Endothelial cell of umbilical vein (primary cell): ENCODE results near the gene NMNAT3. TPM values are rescaled to one million over a fixed set of nuclear protein-coding genes. Genes with fewer than 3 reads are reported as not detected.

ENCODE experiments used
- BruUV-seq: library from RNA; stranded (reverse); fragments of 400-500 nt; replicated peaks from 2 replicates; lab custom pipeline; 2021; lab: Mats Ljungman, UMichigan
- CTCF ChIA-PET: fragments of 300-600, 350-600 bp; sonication (Branson Sonifier 250); formaldehyde crosslinking; loops from one replicate; lab custom pipeline; 2021; ENCODE audit warnings: antibody characterized with exemption, inconsistent platforms; lab: Charles Lee
- POLR2A ChIA-PET: fragments of 300-600, 350-600 bp; sonication (Branson Sonifier 250); formaldehyde crosslinking; loops from one replicate; lab custom pipeline; 2021; ENCODE audit warnings: antibody characterized with exemption, inconsistent platforms; lab: Charles Lee
- DNase-seq: peaks from one replicate; pipeline ENCODE4 v3.0.0-alpha.2; 2011; ENCODE audit warnings: low read depth, low spot score
- FAIRE-seq: peaks from 2 replicates; lab custom pipeline; 2011; peaks lifted over from hg19 to GRCh38; lab: Jason Lieb, UNC
- H2AFZ ChIP-seq: 2 replicates; pipeline ENCODE4 v1.6.0; 2012; ENCODE audit warnings: low read depth, low read length, control low read depth, inconsistent platforms
- H3K27ac ChIP-seq: 2 replicates; pipeline ENCODE4 v1.5.1; 2011; ENCODE audit warnings: low read depth, mild to moderate bottlenecking, control low read depth, low read length, moderate library complexity; ENCODE audit not compliant: insufficient read depth
- H3K27me3 ChIP-seq, 2 experiments: 2 replicates each; pipeline versions ENCODE4 v1.6.0 to v1.6.1; 2011; ENCODE audit warnings: low read length in 2 of 2, mixed read lengths in 1 of 2; ENCODE audit not compliant: control insufficient read depth in 2 of 2, insufficient read depth in 2 of 2
- H3K36me3 ChIP-seq, 2 experiments: 2 replicates in 1 of 2; 3 replicates in 1 of 2; pipeline ENCODE4 v1.5.1; 2011; ENCODE audit warnings: low read length in 2 of 2, mild to moderate bottlenecking in 1 of 2, moderate library complexity in 1 of 2; ENCODE audit not compliant: control insufficient read depth in 2 of 2, insufficient read depth in 2 of 2; ENCODE audit errors: extremely low read depth in 1 of 2
- H3K4me1 ChIP-seq: 3 replicates; pipeline ENCODE4 v1.5.1; 2011; ENCODE audit warnings: mild to moderate bottlenecking, low read length; ENCODE audit not compliant: control insufficient read depth, insufficient read depth; ENCODE audit errors: extremely low read depth
- H3K4me2 ChIP-seq: 2 replicates; pipeline ENCODE4 v1.6.1; 2011; ENCODE audit warnings: low read length, control low read depth, mixed read lengths; ENCODE audit not compliant: insufficient read depth
- H3K4me3 ChIP-seq, 3 experiments: fragments of 200-600 bp in 1 of 3; sonication (generic), shearing (Covaris generic) in 1 of 3; replicated peaks in 1 of 3; 2 replicates each; pipeline ENCODE4 v1.5.1; 2011 to 2016; ENCODE audit warnings: control low read depth in 3 of 3, low read length in 3 of 3, mild to moderate bottlenecking in 2 of 3, inconsistent platforms in 1 of 3, low read depth in 1 of 3, moderate library complexity in 1 of 3; ENCODE audit not compliant: insufficient read depth in 1 of 3
- H3K79me2 ChIP-seq: 2 replicates; pipeline ENCODE4 v1.6.0; 2012; ENCODE audit warnings: low read length, inconsistent platforms; ENCODE audit not compliant: control insufficient read depth, insufficient read depth
- H3K9ac ChIP-seq: replicated peaks from 2 replicates; pipeline ENCODE3; 2011; ENCODE audit warnings: low read length, control low read depth; ENCODE audit not compliant: insufficient read depth; ENCODE audit errors: extremely low read depth
- H3K9me1 ChIP-seq: replicated peaks from 3 replicates; pipeline ENCODE4 v1.6.0; 2011; ENCODE audit warnings: mild to moderate bottlenecking, low read length; ENCODE audit not compliant: control insufficient read depth, insufficient read depth; ENCODE audit errors: extremely low read depth
- H3K9me3 ChIP-seq: replicated peaks from 2 replicates; pipeline ENCODE4 v1.5.1; 2012; ENCODE audit warnings: low read length, inconsistent platforms; ENCODE audit not compliant: control insufficient read depth, insufficient read depth
- H4K20me1 ChIP-seq: replicated peaks from 2 replicates; pipeline ENCODE3; 2011; ENCODE audit warnings: mild to moderate bottlenecking, low read length; ENCODE audit not compliant: control insufficient read depth, insufficient read depth; ENCODE audit errors: extremely low read depth
- EZH2 ChIP-seq: IDR thresholded peaks from 2 replicates; pipeline ENCODE4 v1.6.1; 2012; ENCODE audit warnings: borderline replicate concordance, low read depth, mild to moderate bottlenecking, moderate library complexity, low read length, inconsistent platforms; ENCODE audit not compliant: severe bottlenecking
- FOS ChIP-seq: IDR thresholded peaks from 2 replicates; pipeline ENCODE4 v1.6.1; 2011; ENCODE audit warnings: mild to moderate bottlenecking, low read length, moderate library complexity, borderline replicate concordance; ENCODE audit not compliant: insufficient read depth
- GATA2 ChIP-seq: IDR thresholded peaks from 2 replicates; pipeline ENCODE4 v1.7.0; 2011; ENCODE audit warnings: low read depth, mild to moderate bottlenecking, moderate library complexity, mixed read lengths, low read length; ENCODE audit not compliant: insufficient read length, insufficient read depth
- JUN ChIP-seq: IDR thresholded peaks from 2 replicates; pipeline ENCODE4 v1.6.1; 2011; ENCODE audit warnings: borderline replicate concordance, low read depth; ENCODE audit not compliant: insufficient read length, insufficient read depth
- MYC ChIP-seq: IDR thresholded peaks from one replicate; pipeline ENCODE4 v1.6.1; 2011; ENCODE audit warnings: mild to moderate bottlenecking, low read depth, low read length
- POLR2A ChIP-seq: IDR thresholded peaks from 2 replicates; pipeline ENCODE4 v1.6.1; 2012; ENCODE audit warnings: low read depth, mild to moderate bottlenecking, control low read depth, low read length
- POLR2AphosphoS5 ChIP-seq: IDR thresholded peaks from 2 replicates; pipeline ENCODE4 v1.6.1; 2012; ENCODE audit warnings: low read depth, mild to moderate bottlenecking, control low read depth, low read length, moderate library complexity; ENCODE audit not compliant: insufficient read depth
- dilution Hi-C: fragments of 300-500 bp; cut with MboI; formaldehyde crosslinking; loops from one replicate; pipeline ENCODE4 v1.15.0; 2019; ENCODE audit warnings: low sequenced_read_pairs; ENCODE audit not compliant: extremely low pct_ligation_motif_present
- intact Hi-C: fragments of 100-400 bp; cut with micrococcal nuclease; formaldehyde crosslinking; loops from one replicate; pipeline ENCODE4 v1.10.0; 2022
- polyA plus RNA-seq, 4 experiments: library from polyadenylated mRNA; depleted of rRNA in 3 of 4; stranded (reverse) in 3 of 4; unstranded in 1 of 4; fragments of >200 nt; gene quantifications; 2 replicates each; pipeline versions ENCODE4 v1.2.1 to v1.2.3, GENCODE V29; 2011 to 2012; ENCODE audit warnings: missing spikeins in 1 of 4
- total RNA-seq: library from RNA; stranded (reverse); gene quantifications from 2 replicates; pipeline ENCODE4 v1.2.3, GENCODE V29; 2021
- TF ChIP-seq, protein P1 (sequence below), 2 donors: IDR thresholded peaks; 1 replicate in 1 of 2; 2 replicates in 1 of 2; pipeline ENCODE4 v1.5.1; 2011; ENCODE audit warnings: low read length in 2 of 2, mild to moderate bottlenecking in 2 of 2, moderate library complexity in 2 of 2, control low read depth in 1 of 2, inconsistent platforms in 1 of 2, low read depth in 1 of 2; ENCODE audit not compliant: insufficient read depth in 1 of 2; ENCODE audit errors: extremely low read depth in 1 of 2
- TF ChIP-seq, protein P2 (sequence below): IDR thresholded peaks from 2 replicates; pipeline ENCODE4 v1.6.1; 2011; ENCODE audit not compliant: insufficient read depth, insufficient read length

NMNAT3 gene
- total and polyA plus RNA-seq, 2 donors (not counting 3 experiments of a cell fraction or from before 2014, with no cell fraction given), result 0.59 to 0.60 TPM

DNA sequence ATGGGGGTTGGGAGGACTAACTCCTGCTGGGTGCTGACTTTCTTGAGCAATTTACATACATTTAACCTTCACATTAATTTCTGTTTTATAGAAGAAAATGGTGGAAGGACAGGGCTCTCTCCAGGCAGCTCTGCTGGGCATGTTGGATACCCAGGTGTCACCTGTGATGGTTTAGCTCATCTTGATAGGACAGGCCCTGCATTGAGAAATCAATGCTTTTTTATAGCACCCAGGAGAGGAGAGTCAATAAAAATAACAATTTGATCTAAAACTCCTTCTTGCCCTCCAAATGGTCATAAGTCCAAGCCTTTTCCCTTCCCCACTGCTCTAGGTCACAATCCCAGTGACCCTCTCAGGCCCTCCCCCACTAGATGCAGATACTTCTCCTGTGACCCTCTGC, 90.0 kb downstream of the NMNAT3 start:
- no peak for FAIRE-seq
- no TSS peak for BruUV-seq

More for the DNA sequence above, 90.0 kb downstream of the NMNAT3 start:
- H3K9ac ChIP-seq, result no peak overlapping the region
- ChIA-PET CTCF (no interaction called here), POLR2A (no interaction called here)
- intact Hi-C loops (no loop called here), dilution Hi-C loops (no loop called here)
- no peaks in the 10 kb centered on the region for H3K79me2 ChIP-seq
- H3K36me3 ChIP-seq, result no peaks in the 10 kb centered on the region
- H3K27me3 ChIP-seq, result no peaks in the 10 kb centered on the region
- H2AFZ ChIP-seq, result no peak overlapping the region
- no peak for DNase-seq
- no peak for TF ChIP-seq EZH2
- TF ChIP-seq JUN, result no peak
- TF ChIP-seq GATA2, result no peak
- no peak for TF ChIP-seq POLR2AphosphoS5
- no peak for TF ChIP-seq FOS
- TF ChIP-seq, protein P1, sequence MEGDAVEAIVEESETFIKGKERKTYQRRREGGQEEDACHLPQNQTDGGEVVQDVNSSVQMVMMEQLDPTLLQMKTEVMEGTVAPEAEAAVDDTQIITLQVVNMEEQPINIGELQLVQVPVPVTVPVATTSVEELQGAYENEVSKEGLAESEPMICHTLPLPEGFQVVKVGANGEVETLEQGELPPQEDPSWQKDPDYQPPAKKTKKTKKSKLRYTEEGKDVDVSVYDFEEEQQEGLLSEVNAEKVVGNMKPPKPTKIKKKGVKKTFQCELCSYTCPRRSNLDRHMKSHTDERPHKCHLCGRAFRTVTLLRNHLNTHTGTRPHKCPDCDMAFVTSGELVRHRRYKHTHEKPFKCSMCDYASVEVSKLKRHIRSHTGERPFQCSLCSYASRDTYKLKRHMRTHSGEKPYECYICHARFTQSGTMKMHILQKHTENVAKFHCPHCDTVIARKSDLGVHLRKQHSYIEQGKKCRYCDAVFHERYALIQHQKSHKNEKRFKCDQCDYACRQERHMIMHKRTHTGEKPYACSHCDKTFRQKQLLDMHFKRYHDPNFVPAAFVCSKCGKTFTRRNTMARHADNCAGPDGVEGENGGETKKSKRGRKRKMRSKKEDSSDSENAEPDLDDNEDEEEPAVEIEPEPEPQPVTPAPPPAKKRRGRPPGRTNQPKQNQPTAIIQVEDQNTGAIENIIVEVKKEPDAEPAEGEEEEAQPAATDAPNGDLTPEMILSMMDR (IDR thresholded peaks at IDR 0.05; ENCODE audit: extremely low read depth in 1 of 2, insufficient read depth in 1 of 2, low read depth in 1 of 2, low read length in 2 of 2), result no peak
- TF ChIP-seq, protein P2, sequence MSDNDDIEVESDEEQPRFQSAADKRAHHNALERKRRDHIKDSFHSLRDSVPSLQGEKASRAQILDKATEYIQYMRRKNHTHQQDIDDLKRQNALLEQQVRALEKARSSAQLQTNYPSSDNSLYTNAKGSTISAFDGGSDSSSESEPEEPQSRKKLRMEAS, result no peak
- TF ChIP-seq POLR2A, result no peak
- TF ChIP-seq MYC, result no peak
- no peaks in the 10 kb centered on the region for H3K4me1 ChIP-seq
- no peaks in the 10 kb centered on the region for H4K20me1 ChIP-seq
- no peak overlapping the region for H3K4me3 ChIP-seq
- H3K9me3 ChIP-seq, result no peaks in the 10 kb centered on the region
- no peak overlapping the region for H3K4me2 ChIP-seq
- no peak overlapping the region for H3K27ac ChIP-seq
- H3K9me1 ChIP-seq, result no peaks in the 10 kb centered on the region
